Measurements from ENCODE around the gene CMSS1. TPM values are rescaled to one million over a fixed set of nuclear protein-coding genes. Genes with fewer than 3 reads are reported as not detected.

CMSS1 gene
- total RNA-seq, 1 experiment from 2014 or later = 70.6 TPM

DNA sequence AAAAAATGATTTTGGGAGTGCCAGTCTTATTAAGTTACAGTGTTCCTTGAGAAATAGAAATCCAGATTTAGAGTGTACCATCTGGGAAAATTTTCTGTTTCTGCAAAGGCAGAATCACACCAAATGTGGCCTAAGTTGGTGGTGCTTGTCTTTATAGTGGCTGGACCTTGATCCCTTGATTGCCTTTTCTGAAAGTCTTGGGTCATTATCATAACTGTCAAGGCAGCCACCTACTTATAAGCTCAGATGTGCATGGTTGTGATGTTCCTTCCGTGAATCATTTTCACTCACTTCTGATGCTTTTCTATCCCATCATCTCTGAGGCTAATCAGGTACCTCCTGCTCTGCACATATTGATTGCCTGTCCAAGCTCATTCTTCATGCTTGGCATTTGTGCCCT lies 20.1 kb downstream of the CMSS1 start:
- Mint-ChIP-seq H3K27me3 (ENCODE audit: low read depth) (no peaks in the 10 kb centered on the region), H3K4me3 (no peak overlapping the region), H3K9me3 (no peaks in the 10 kb centered on the region), H3K36me3 (no peaks in the 10 kb centered on the region), H3K4me1 (no peaks in the 10 kb centered on the region), H3K27ac (no peak overlapping the region)
- ATAC-seq (no peak), DNase-seq (ENCODE audit: low spot score) (no peak)
- POLR2A ChIA-PET = no interaction called here
- TF ChIP-seq GABPB1 (CRISPR knock-in tag; IDR thresholded peaks at IDR 0.05) (no peak), CREB1 (CRISPR knock-in tag; IDR thresholded peaks at IDR 0.05) (no peak), RELA (CRISPR knock-in tag; IDR thresholded peaks at IDR 0.05; ENCODE audit: borderline replicate concordance) (no peak), TEAD1 (CRISPR knock-in tag; IDR thresholded peaks at IDR 0.05) (no peak)
- TF ChIP-seq, protein P1, sequence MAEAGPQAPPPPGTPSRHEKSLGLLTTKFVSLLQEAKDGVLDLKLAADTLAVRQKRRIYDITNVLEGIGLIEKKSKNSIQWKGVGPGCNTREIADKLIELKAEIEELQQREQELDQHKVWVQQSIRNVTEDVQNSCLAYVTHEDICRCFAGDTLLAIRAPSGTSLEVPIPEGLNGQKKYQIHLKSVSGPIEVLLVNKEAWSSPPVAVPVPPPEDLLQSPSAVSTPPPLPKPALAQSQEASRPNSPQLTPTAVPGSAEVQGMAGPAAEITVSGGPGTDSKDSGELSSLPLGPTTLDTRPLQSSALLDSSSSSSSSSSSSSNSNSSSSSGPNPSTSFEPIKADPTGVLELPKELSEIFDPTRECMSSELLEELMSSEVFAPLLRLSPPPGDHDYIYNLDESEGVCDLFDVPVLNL (CRISPR knock-in tag; IDR thresholded peaks at IDR 0.05; ENCODE audit: borderline replicate concordance, low read depth) = no peak
- TF ChIP-seq, protein P2, sequence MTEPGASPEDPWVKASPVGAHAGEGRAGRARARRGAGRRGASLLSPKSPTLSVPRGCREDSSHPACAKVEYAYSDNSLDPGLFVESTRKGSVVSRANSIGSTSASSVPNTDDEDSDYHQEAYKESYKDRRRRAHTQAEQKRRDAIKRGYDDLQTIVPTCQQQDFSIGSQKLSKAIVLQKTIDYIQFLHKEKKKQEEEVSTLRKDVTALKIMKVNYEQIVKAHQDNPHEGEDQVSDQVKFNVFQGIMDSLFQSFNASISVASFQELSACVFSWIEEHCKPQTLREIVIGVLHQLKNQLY (CRISPR knock-in tag; IDR thresholded peaks at IDR 0.05) = no peak
- TF ChIP-seq, protein P3, sequence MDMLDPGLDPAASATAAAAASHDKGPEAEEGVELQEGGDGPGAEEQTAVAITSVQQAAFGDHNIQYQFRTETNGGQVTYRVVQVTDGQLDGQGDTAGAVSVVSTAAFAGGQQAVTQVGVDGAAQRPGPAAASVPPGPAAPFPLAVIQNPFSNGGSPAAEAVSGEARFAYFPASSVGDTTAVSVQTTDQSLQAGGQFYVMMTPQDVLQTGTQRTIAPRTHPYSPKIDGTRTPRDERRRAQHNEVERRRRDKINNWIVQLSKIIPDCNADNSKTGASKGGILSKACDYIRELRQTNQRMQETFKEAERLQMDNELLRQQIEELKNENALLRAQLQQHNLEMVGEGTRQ (CRISPR knock-in tag; IDR thresholded peaks at IDR 0.05) = no peak
- TF ChIP-seq, protein P4, sequence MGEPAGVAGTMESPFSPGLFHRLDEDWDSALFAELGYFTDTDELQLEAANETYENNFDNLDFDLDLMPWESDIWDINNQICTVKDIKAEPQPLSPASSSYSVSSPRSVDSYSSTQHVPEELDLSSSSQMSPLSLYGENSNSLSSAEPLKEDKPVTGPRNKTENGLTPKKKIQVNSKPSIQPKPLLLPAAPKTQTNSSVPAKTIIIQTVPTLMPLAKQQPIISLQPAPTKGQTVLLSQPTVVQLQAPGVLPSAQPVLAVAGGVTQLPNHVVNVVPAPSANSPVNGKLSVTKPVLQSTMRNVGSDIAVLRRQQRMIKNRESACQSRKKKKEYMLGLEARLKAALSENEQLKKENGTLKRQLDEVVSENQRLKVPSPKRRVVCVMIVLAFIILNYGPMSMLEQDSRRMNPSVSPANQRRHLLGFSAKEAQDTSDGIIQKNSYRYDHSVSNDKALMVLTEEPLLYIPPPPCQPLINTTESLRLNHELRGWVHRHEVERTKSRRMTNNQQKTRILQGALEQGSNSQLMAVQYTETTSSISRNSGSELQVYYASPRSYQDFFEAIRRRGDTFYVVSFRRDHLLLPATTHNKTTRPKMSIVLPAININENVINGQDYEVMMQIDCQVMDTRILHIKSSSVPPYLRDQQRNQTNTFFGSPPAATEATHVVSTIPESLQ (CRISPR knock-in tag; IDR thresholded peaks at IDR 0.05) = no peak
- CTCF ChIA-PET = interaction anchor here (1.8 kb wide), 1 partner anchor 416 kb away, joined by 6 read pairs; no protein-coding TSS in a partner anchor

DNA sequence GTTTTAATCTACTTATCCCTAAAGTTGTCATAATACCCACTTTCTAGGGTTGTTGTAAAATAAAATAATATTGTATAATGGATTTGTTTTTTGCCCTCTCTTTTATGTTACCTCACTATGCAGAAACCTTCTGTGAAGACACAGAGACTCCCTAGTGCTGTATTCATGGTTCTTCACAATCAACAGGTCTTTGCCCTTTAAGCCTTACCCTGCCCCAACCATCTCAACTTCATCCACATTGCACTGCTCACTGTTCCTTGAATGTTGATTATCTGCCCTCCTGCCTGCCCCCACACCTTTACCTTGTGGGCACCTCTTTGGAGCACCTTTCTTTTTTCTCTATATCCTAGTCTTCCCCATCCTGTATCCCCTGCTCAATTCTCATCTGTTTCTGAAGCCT lies 21.1 kb downstream of the CMSS1 start:
- no peaks in the 10 kb centered on the region for H3K36me3 Mint-ChIP-seq
- no peak overlapping the region for H3K27ac Mint-ChIP-seq
- peaks cover 9% of the 10 kb centered on the region for H3K4me1 Mint-ChIP-seq
- no peaks in the 10 kb centered on the region for H3K9me3 Mint-ChIP-seq
- H3K4me3 Mint-ChIP-seq = no peak overlapping the region
- ChIA-PET POLR2A (no interaction called here), CTCF (no interaction called here)
- DNase-seq (ENCODE audit: low spot score) = no peak
- TF ChIP-seq GRHL2 (CRISPR knock-in tag; IDR thresholded peaks at IDR 0.05; ENCODE audit: insufficient replicate concordance, severe bottlenecking) = no peak
- TF ChIP-seq, protein P2 (CRISPR knock-in tag; IDR thresholded peaks at IDR 0.05) = no peak
- TF ChIP-seq SMAD3 (CRISPR knock-in tag; IDR thresholded peaks at IDR 0.05; ENCODE audit: borderline replicate concordance) = no peak
- ATAC-seq = no peak
- H3K27me3 Mint-ChIP-seq (ENCODE audit: low read depth) = no peaks in the 10 kb centered on the region

DNA sequence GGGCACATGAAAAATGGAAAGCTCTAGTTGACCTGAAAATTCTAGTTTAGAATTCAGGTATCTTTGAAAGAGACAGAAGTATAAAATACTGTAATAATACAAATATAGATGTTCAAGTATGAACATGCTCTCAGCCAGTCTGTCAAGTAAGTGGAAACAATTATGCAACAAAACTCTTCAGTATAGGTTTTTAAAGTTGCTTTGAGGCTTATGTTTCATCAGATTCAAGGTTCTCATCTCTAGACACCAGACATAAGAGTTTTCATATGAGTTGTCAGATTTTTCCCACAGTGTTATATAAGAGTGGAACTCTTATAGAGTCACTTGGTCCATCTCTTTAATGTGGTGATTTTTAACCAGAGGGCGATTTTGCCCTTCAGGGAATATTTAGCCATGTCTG lies 22.0 kb downstream of the CMSS1 start:
- H3K9me3 Mint-ChIP-seq = no peaks in the 10 kb centered on the region
- TF ChIP-seq RELA (CRISPR knock-in tag; IDR thresholded peaks at IDR 0.05; ENCODE audit: borderline replicate concordance) (no peak), CBFB (CRISPR knock-in tag; IDR thresholded peaks at IDR 0.05; ENCODE audit: low read depth) (no peak), NFYB (CRISPR knock-in tag; conservative IDR thresholded peaks at IDR 0.05; ENCODE audit: low read depth) (no peak), SOX15 (CRISPR knock-in tag; IDR thresholded peaks at IDR 0.05) (no peak), HMGA2 (CRISPR knock-in tag; IDR thresholded peaks at IDR 0.05) (no peak), TCF7 (CRISPR knock-in tag; IDR thresholded peaks at IDR 0.05; ENCODE audit: low read depth) (no peak), KAT7 (CRISPR knock-in tag; IDR thresholded peaks at IDR 0.05; ENCODE audit: borderline replicate concordance) (no peak), ZNF232 (CRISPR knock-in tag; IDR thresholded peaks at IDR 0.05) (no peak), FOXP1 (CRISPR knock-in tag; IDR thresholded peaks at IDR 0.05; ENCODE audit: borderline replicate concordance) (no peak), NR3C1 (CRISPR knock-in tag; conservative IDR thresholded peaks at IDR 0.05; ENCODE audit: low read depth) (no peak)
- TF ChIP-seq, protein P5, sequence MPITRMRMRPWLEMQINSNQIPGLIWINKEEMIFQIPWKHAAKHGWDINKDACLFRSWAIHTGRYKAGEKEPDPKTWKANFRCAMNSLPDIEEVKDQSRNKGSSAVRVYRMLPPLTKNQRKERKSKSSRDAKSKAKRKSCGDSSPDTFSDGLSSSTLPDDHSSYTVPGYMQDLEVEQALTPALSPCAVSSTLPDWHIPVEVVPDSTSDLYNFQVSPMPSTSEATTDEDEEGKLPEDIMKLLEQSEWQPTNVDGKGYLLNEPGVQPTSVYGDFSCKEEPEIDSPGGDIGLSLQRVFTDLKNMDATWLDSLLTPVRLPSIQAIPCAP (CRISPR knock-in tag; IDR thresholded peaks at IDR 0.05) = no peak
- TF ChIP-seq, protein P6, sequence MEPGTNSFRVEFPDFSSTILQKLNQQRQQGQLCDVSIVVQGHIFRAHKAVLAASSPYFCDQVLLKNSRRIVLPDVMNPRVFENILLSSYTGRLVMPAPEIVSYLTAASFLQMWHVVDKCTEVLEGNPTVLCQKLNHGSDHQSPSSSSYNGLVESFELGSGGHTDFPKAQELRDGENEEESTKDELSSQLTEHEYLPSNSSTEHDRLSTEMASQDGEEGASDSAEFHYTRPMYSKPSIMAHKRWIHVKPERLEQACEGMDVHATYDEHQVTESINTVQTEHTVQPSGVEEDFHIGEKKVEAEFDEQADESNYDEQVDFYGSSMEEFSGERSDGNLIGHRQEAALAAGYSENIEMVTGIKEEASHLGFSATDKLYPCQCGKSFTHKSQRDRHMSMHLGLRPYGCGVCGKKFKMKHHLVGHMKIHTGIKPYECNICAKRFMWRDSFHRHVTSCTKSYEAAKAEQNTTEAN (CRISPR knock-in tag; IDR thresholded peaks at IDR 0.05) = no peak
- TF ChIP-seq, protein P7, sequence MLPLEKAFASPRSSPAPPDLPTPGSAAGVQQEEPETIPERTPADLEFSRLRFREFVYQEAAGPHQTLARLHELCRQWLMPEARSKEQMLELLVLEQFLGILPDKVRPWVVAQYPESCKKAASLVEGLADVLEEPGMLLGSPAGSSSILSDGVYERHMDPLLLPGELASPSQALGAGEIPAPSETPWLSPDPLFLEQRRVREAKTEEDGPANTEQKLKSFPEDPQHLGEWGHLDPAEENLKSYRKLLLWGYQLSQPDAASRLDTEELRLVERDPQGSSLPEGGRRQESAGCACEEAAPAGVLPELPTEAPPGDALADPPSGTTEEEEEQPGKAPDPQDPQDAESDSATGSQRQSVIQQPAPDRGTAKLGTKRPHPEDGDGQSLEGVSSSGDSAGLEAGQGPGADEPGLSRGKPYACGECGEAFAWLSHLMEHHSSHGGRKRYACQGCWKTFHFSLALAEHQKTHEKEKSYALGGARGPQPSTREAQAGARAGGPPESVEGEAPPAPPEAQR (CRISPR knock-in tag; IDR thresholded peaks at IDR 0.05) = no peak

More for the DNA sequence above, 22.0 kb downstream of the CMSS1 start:
- Mint-ChIP-seq H3K4me1 (peaks cover 18% of the 10 kb centered on the region), H3K36me3 (no peaks in the 10 kb centered on the region), H3K27me3 (ENCODE audit: low read depth) (no peaks in the 10 kb centered on the region), H3K4me3 (no peak overlapping the region), H3K27ac (no peak overlapping the region)
- ChIA-PET CTCF (no interaction called here), POLR2A (no interaction called here)
- no peak for DNase-seq (ENCODE audit: low spot score)
- no peak for ATAC-seq
